ENCODE measurements around the gene HBP1. TPM values are rescaled to one million over a fixed set of nuclear protein-coding genes. Genes with fewer than 3 reads are reported as not detected.
A peak's percentile ranks its signal among the peaks of the same experiment; 100 is the strongest.

The HBP1 gene
- total and polyA plus RNA-seq, 2 experiments from 2014 or later, result 47.7 to 84.7 TPM

DNA sequence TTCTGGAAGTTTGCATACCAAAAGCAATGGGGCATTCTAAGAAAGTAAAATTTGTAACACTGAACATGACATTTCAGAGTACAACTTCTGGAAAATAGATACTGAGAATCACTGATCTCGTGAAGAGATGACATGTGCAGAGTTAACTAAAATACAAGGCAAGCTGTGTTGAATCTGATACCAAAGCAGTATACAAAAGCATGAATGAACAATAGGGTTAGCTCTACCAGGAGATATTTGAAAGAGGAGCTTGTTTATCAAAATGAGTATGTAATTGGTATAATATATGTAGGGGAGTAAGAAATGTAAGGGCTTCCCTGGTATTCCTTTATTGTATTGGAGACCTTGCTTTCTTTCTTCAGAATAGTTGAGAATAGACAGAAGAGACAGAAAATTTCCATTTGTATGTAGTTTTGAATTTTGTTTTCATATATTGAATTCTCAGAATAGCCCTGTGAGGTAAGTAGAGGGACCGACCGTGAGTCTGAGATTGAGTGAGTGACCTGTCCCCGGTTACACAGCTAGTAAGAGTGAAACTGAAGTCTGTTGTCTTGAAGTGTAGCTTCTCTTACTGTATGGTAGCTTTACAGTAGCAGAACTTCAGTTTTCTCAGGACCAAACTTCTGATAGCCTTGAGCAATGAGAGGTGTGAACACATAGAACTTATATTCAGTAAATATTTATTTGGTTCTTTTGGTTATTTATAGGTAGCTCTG is 5.0 kb downstream of the HBP1 start:
- H3K4me3 ChIP-seq, result no peak overlapping the region
- no peaks in the 10 kb centered on the region for H3K36me3 ChIP-seq (replicated peaks; ENCODE audit: insufficient read depth, low read depth)
- H3K9me3 ChIP-seq (ENCODE audit: low read depth), result no peaks in the 10 kb centered on the region
- peaks cover 88% of the 10 kb centered on the region for H3K79me2 ChIP-seq
- 85% methylated on average over 4 of the region's 4 CpGs for WGBS (ENCODE audit: low lambda C conversion rate, missing lambda C conversion rate)
- H3K4me1 ChIP-seq (ENCODE audit: insufficient read depth), result peaks cover 9% of the 10 kb centered on the region
- no peak for TF ChIP-seq EZH2phosphoT487 (IDR thresholded peaks at IDR 0.05; ENCODE audit: low read depth, severe bottlenecking, unreplicated experiment)
- H4K20me1 ChIP-seq (ENCODE audit: insufficient read depth, poor library complexity, severe bottlenecking), result peaks cover 83% of the 10 kb centered on the region
- peak overlapping the region; percentile 4 for H3K4me2 ChIP-seq
- no peaks in the 10 kb centered on the region for H3K9me2 ChIP-seq (replicated peaks; ENCODE audit: insufficient read depth)
- no peak for DNase-seq (ENCODE audit: low spot score)
- H3K27ac ChIP-seq, result no peak overlapping the region
- no peak overlapping the region for H2AFZ ChIP-seq
- H3K27me3 ChIP-seq, result no peaks in the 10 kb centered on the region

DNA sequence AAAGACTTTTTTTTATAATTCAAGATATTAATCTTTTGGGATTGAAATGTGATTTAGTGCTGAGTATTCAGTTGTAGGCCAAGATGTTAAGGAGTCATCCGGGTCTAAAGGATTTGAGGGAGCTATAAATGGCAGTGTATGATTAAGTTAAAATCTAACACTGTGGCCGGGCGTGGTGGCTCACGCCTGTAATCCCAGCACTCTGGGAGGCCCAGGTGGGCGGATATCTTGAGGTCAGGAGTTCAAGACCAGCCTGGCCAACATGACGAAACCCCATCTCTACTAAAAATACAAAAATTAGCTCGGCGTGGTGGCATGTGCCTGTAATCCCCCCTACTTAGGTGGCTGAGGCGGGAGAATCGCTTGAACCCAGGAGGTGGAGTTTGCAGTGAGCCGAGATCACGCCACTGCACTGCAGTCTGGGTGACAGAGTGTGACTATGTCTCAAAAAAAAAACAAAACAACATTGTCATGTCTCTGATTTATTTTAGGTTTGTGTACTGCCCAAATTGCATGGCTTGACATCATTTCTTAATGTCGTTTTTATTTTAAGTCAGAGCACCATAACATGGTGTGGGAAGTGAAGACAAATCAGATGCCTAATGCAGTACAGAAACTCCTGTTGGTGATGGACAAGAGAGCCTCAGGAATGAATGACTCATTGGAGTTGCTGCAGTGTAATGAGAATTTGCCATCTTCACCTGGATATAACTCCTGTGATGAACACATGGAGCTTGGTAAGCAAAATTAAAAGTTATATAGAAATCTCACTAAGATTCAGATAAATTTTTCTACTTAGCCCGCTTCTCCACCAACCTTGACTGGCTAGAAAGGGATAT is 10.7 kb downstream of the HBP1 start:
- peaks cover 78% of the 10 kb centered on the region for H3K79me2 ChIP-seq
- no peaks in the 10 kb centered on the region for H3K36me3 ChIP-seq (replicated peaks; ENCODE audit: insufficient read depth, low read depth)
- no peaks in the 10 kb centered on the region for H3K9me3 ChIP-seq (ENCODE audit: low read depth)
- no peak overlapping the region for H2AFZ ChIP-seq
- peak; percentile 17 for DNase-seq (ENCODE audit: low spot score)
- H3K4me2 ChIP-seq, result peak overlapping the region; percentile 4
- TF ChIP-seq EZH2 (IDR thresholded peaks at IDR 0.05; ENCODE audit: borderline replicate concordance) (no peak), EZH2phosphoT487 (IDR thresholded peaks at IDR 0.05; ENCODE audit: low read depth, severe bottlenecking, unreplicated experiment) (no peak)
- TF ChIP-seq, protein P1, sequence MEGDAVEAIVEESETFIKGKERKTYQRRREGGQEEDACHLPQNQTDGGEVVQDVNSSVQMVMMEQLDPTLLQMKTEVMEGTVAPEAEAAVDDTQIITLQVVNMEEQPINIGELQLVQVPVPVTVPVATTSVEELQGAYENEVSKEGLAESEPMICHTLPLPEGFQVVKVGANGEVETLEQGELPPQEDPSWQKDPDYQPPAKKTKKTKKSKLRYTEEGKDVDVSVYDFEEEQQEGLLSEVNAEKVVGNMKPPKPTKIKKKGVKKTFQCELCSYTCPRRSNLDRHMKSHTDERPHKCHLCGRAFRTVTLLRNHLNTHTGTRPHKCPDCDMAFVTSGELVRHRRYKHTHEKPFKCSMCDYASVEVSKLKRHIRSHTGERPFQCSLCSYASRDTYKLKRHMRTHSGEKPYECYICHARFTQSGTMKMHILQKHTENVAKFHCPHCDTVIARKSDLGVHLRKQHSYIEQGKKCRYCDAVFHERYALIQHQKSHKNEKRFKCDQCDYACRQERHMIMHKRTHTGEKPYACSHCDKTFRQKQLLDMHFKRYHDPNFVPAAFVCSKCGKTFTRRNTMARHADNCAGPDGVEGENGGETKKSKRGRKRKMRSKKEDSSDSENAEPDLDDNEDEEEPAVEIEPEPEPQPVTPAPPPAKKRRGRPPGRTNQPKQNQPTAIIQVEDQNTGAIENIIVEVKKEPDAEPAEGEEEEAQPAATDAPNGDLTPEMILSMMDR (IDR thresholded peaks at IDR 0.05; ENCODE audit: poor library complexity), result no peak
- 90% methylated on average over 14 of the region's 14 CpGs for WGBS (ENCODE audit: low lambda C conversion rate, missing lambda C conversion rate)
- H3K9me2 ChIP-seq (replicated peaks; ENCODE audit: insufficient read depth), result no peaks in the 10 kb centered on the region
- H3K27ac ChIP-seq, result peak overlapping the region; percentile 70
- H3K27me3 ChIP-seq, result no peaks in the 10 kb centered on the region
- no peak overlapping the region for H3K4me3 ChIP-seq
- peaks cover 22% of the 10 kb centered on the region for H3K4me1 ChIP-seq (ENCODE audit: insufficient read depth)
- H4K20me1 ChIP-seq (ENCODE audit: insufficient read depth, poor library complexity, severe bottlenecking), result peaks cover 56% of the 10 kb centered on the region

DNA sequence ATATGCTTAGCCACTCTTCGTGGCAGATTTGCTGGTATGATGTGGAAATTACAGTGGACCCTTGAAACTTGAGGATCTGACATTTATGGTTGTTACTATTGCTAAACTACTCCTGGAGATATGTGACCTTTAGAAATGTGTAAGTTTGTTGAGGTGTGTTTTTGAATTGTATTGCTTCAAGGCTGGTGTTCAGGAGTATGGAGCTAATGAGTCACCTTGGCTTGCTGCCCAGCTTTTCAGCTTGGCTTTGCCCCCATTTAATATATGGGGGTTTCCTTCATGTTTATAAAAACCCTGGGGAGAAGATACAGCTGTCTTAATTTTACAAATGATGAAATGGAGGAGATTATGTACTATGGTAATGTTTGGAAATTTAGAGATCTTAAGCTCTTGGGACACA is 11.6 kb downstream of the HBP1 start:
- Histone ChIP-seq H3K27ac (peak overlapping the region; percentile 70), H3K79me2 (peaks cover 70% of the 10 kb centered on the region), H4K20me1 (ENCODE audit: insufficient read depth, poor library complexity, severe bottlenecking) (peaks cover 48% of the 10 kb centered on the region)

More for the DNA sequence above, 11.6 kb downstream of the HBP1 start:
- H2AFZ ChIP-seq, result no peak overlapping the region
- no peaks in the 10 kb centered on the region for H3K36me3 ChIP-seq (replicated peaks; ENCODE audit: insufficient read depth, low read depth)
- peak overlapping the region; percentile 30 for H3K4me2 ChIP-seq
- H3K4me1 ChIP-seq (ENCODE audit: insufficient read depth), result peaks cover 22% of the 10 kb centered on the region
- no peaks in the 10 kb centered on the region for H3K9me3 ChIP-seq (ENCODE audit: low read depth)
- H3K27me3 ChIP-seq, result no peaks in the 10 kb centered on the region
- 53% methylated on average over 1 of the region's 1 CpG for WGBS (ENCODE audit: low lambda C conversion rate, missing lambda C conversion rate)
- peak; percentile 72 for DNase-seq (ENCODE audit: low spot score)
- H3K9me2 ChIP-seq (replicated peaks; ENCODE audit: insufficient read depth), result no peaks in the 10 kb centered on the region
- TF ChIP-seq EZH2phosphoT487 (IDR thresholded peaks at IDR 0.05; ENCODE audit: low read depth, severe bottlenecking, unreplicated experiment) (no peak), EZH2 (IDR thresholded peaks at IDR 0.05; ENCODE audit: borderline replicate concordance) (no peak)
- TF ChIP-seq, protein P1 (IDR thresholded peaks at IDR 0.05; ENCODE audit: poor library complexity), result no peak
- no peak overlapping the region for H3K4me3 ChIP-seq

Data from hepatocyte (in vitro differentiated cells).